Left lung (tissue), 10 donors: ENCODE data around the gene LAMC1. TPM values are rescaled to one million over a fixed set of nuclear protein-coding genes. Genes with fewer than 3 reads are reported as not detected.
A peak's percentile ranks its signal among the peaks of the same experiment; 100 is the strongest.
"Not testable (repeated sequence)": the region's sequence is repeated elsewhere in the genome, so short reads cannot be mapped to it uniquely, and the experiment has no call there.

ENCODE experiments used
- ATAC-seq: fragments of 200-7000 bp; cut with Tn5 transposase; one replicate; pipeline ENCODE4 v1.9.1; 2020; ENCODE audit warnings: moderate library complexity
- DNase-seq, 4 donors: peaks; one replicate each; pipeline ENCODE4 v3.0.0-alpha.2; 2013 to 2020
- H3K27ac ChIP-seq, 2 donors: fragments of 200-600 bp; sonication (generic) in 1 of 2; one replicate each; pipeline versions ENCODE4 v1.5.0 to v1.8.0; 2020 to 2021
- H3K27me3 ChIP-seq, 2 donors: fragments of 200-600 bp; sonication (generic) in 1 of 2; one replicate each; pipeline versions ENCODE4 v1.5.0 to v1.8.0; 2020 to 2021
- H3K36me3 ChIP-seq, 2 donors: fragments of 200-600 bp; sonication (generic) in 1 of 2; one replicate each; pipeline versions ENCODE4 v1.5.0 to v1.8.0; 2020 to 2021
- H3K4me1 ChIP-seq, 2 donors: fragments of 200-600 bp; one replicate each; pipeline ENCODE4 v1.8.0; 2021
- H3K4me3 ChIP-seq, 2 donors: fragments of 200-600 bp; sonication (generic) in 1 of 2; one replicate each; pipeline versions ENCODE4 v1.5.0 to v1.8.0; 2020 to 2021; ENCODE audit warnings: mild to moderate bottlenecking in 1 of 2
- H3K9me3 ChIP-seq, 2 donors: fragments of 200-600 bp; sonication (generic) in 1 of 2; one replicate each; pipeline versions ENCODE4 v1.5.0 to v1.8.0; 2020 to 2021
- CTCF ChIP-seq, 2 donors: fragments of 200-600 bp; sonication (generic) in 1 of 2; IDR thresholded peaks; one replicate each; pipeline versions ENCODE4 v1.5.0 to v1.8.0; 2021; ENCODE audit warnings: antibody characterized with exemption in 2 of 2
- intact Hi-C, 2 donors: fragments of 100-400 bp; cut with DNase I; formaldehyde crosslinking; loops; one replicate each; pipeline versions ENCODE4 v1.11.2 to v1.14.2; 2022
- polyA plus RNA-seq, 6 donors: library from polyadenylated mRNA; unstranded; fragments of 120-200 nt; gene quantifications; one replicate each; pipeline ENCODE4 v1.2.1, GENCODE V29; 2013; ENCODE audit not compliant: insufficient read length in 6 of 6
- total RNA-seq, 2 donors: library from RNA; stranded (reverse); fragmentation: NEBNext Ultra II Directional; extraction: Animal tissue kit (Norgen Biotek cat#: 25700); gene quantifications; one replicate each; pipeline ENCODE4 v1.2.1, GENCODE V29; 2021
- donor health status: DM: no; HTN: yes; CAD: no.
- donor health status: DM: no; HTN: no; CAD: no.

Gene LAMC1
- total and polyA plus RNA-seq, 8 donors, result 144 to 357 (median 321) TPM

- no peak for DNase-seq
- no peaks in the 10 kb centered on the region for H3K9me3 ChIP-seq
- intact Hi-C loops, result no loop called here
- H3K4me3 ChIP-seq, result no peak overlapping the region
- no peak for TF ChIP-seq CTCF (IDR thresholded peaks at IDR 0.05)
- ATAC-seq, result no peak
- peaks cover 8 to 11% of the 10 kb centered on the region in 2 donors for H3K4me1 ChIP-seq
- no peak overlapping the region for H3K27ac ChIP-seq
- no peaks in the 10 kb centered on the region for H3K27me3 ChIP-seq
- H3K36me3 ChIP-seq, result no peaks in the 10 kb centered on the region
These were observed 40.1 kb downstream of the LAMC1 start for GRCh38 chr1:183063349-183063748.

GRCh38 chr1:183065168-183065706 is 42.0 kb downstream of the LAMC1 start:
- DNase-seq (no peak), ATAC-seq (no peak)
- Histone ChIP-seq H3K36me3 (no peaks in the 10 kb centered on the region), H3K4me3 (no peak overlapping the region), H3K27ac (no peak overlapping the region), H3K4me1 (peaks cover 2 to 9% of the 10 kb centered on the region in 2 donors), H3K27me3 (no peaks in the 10 kb centered on the region), H3K9me3 (no peaks in the 10 kb centered on the region)
- TF ChIP-seq CTCF (IDR thresholded peaks at IDR 0.05), result no peak
- intact Hi-C loops, result no loop called here

GRCh38 chr1:183066432-183066831 is 43.2 kb downstream of the LAMC1 start:
- DNase-seq, H3K27ac ChIP-seq, H3K4me3 ChIP-seq, H3K9me3 ChIP-seq, intact Hi-C loops, H3K27me3 ChIP-seq, ATAC-seq, H3K36me3 ChIP-seq: not testable (repeated sequence)
- peaks cover 12 to 19% of the 10 kb centered on the region in 2 donors for H3K4me1 ChIP-seq

- Histone ChIP-seq H3K9me3 (no peaks in the 10 kb centered on the region), H3K4me1 (peaks cover 28 to 37% of the 10 kb centered on the region in 2 donors), H3K27me3 (no peaks in the 10 kb centered on the region), H3K27ac (no peak overlapping the region), H3K36me3 (no peaks in the 10 kb centered on the region), H3K4me3 (no peak overlapping the region)
- intact Hi-C loops, result no loop called here
- ATAC-seq (peak; percentile 77), DNase-seq (peak in 1 of 4 donors; percentile 39)
- no peak for TF ChIP-seq CTCF (IDR thresholded peaks at IDR 0.05)
These were observed 46.5 kb downstream of the LAMC1 start for GRCh38 chr1:183069562-183070216.

GRCh38 chr1:183070234-183070922 is 47.2 kb downstream of the LAMC1 start:
- no peak for DNase-seq
- Histone ChIP-seq H3K4me3 (no peak overlapping the region), H3K27ac (no peak overlapping the region), H3K36me3 (no peaks in the 10 kb centered on the region), H3K27me3 (no peaks in the 10 kb centered on the region), H3K9me3 (no peaks in the 10 kb centered on the region), H3K4me1 (peaks cover 32 to 38% of the 10 kb centered on the region in 2 donors)
- no peak for ATAC-seq
- no peak for TF ChIP-seq CTCF (IDR thresholded peaks at IDR 0.05)
- intact Hi-C loops, result no loop called here
